MCF 10A (cell line): ENCODE measurements around the gene MRPL37. TPM values are rescaled to one million over a fixed set of nuclear protein-coding genes. Genes with fewer than 3 reads are reported as not detected.
"Not testable (repeated sequence)": the region's sequence is repeated elsewhere in the genome, so short reads cannot be mapped to it uniquely, and the experiment has no call there.

Experiments used
- BruUV-seq: library from RNA; stranded (reverse); fragments of 400-500 nt; replicated peaks from 2 replicates; lab custom pipeline; 2021; lab: Mats Ljungman, UMichigan
- CTCF ChIA-PET: fragments of 300-600 bp; sonication (Branson Sonifier 250); formaldehyde crosslinking; extraction: SDS; loops from one replicate; lab custom pipeline; 2021; ENCODE audit warnings: antibody characterized with exemption, inconsistent platforms; lab: Yijun Ruan, JAX
- POLR2A ChIA-PET: fragments of 300-600, 350-650 bp; sonication (Branson Sonifier 250); formaldehyde crosslinking; extraction: SDS; loops from one replicate; lab custom pipeline; 2020; ENCODE audit warnings: antibody characterized with exemption, inconsistent platforms; lab: Yijun Ruan, JAX
- DNase-seq: peaks from one replicate; pipeline ENCODE4 v3.0.0-alpha.2; 2018; ENCODE audit not compliant: unreplicated experiment
- H3K27ac Mint-ChIP-seq: one replicate; pipeline ENCODE4 v1.8.0; 2022; ENCODE audit warnings: mild to moderate bottlenecking, low read depth, mixed read lengths; ENCODE audit not compliant: unreplicated experiment
- H3K27me3 Mint-ChIP-seq: one replicate; pipeline ENCODE4 v1.8.0; 2022; ENCODE audit warnings: mixed read lengths; ENCODE audit not compliant: insufficient read depth, unreplicated experiment
- H3K36me3 Mint-ChIP-seq: one replicate; pipeline ENCODE4 v1.8.0; 2022; ENCODE audit warnings: mild to moderate bottlenecking, moderate library complexity, mixed read lengths; ENCODE audit not compliant: insufficient read depth, unreplicated experiment
- H3K4me1 Mint-ChIP-seq: one replicate; pipeline ENCODE4 v1.8.0; 2022; ENCODE audit warnings: mixed read lengths; ENCODE audit not compliant: insufficient read depth, unreplicated experiment
- H3K4me3 Mint-ChIP-seq: one replicate; pipeline ENCODE4 v1.8.0; 2022; ENCODE audit warnings: mild to moderate bottlenecking, moderate library complexity, mixed read lengths; ENCODE audit not compliant: unreplicated experiment
- H3K9me3 Mint-ChIP-seq: one replicate; pipeline ENCODE4 v1.8.0; 2022; ENCODE audit warnings: mixed read lengths; ENCODE audit not compliant: unreplicated experiment
- CTCF ChIP-seq: fragments of 200-600 bp; IDR thresholded peaks from one replicate; pipeline ENCODE4 v1.8.0; 2022; ENCODE audit warnings: antibody characterized with exemption, mild to moderate bottlenecking; ENCODE audit not compliant: unreplicated experiment
- intact Hi-C: fragments of 100-400 bp; cut with micrococcal nuclease; formaldehyde crosslinking; loops from 2 replicates; pipeline ENCODE4 v1.14.1; 2022
- total RNA-seq: library from RNA; stranded (reverse); gene quantifications from 2 replicates; pipeline ENCODE4 v1.2.3, GENCODE V29; 2022

MRPL37 gene
- total RNA-seq, 1 experiment from 2014 or later: 128 TPM

DNA sequence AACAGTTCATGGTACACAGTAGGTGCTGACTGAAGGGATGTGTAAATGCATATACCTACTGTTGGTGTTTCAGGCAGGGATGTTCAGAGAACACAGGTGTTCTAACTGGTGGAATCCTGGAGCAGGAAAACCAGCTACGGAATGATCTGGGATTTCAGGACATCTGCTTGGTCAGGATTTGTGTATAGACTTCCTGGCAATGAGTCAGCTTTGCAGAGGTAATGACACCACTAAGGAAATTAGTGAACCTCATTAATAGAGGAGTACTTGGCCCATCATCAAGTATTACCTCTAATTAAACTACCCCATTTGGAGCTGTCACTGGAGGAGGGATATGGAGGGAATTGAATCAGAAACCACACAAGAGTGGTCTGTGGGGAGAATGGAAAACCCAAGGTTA is 7.3 kb downstream of the MRPL37 start:
- Mint-ChIP-seq H3K27me3 (no peaks in the 10 kb centered on the region), H3K4me1 (peaks cover 4% of the 10 kb centered on the region), H3K27ac (no peak overlapping the region), H3K9me3 (no peaks in the 10 kb centered on the region), H3K4me3 (no peak overlapping the region), H3K36me3 (peaks cover 81% of the 10 kb centered on the region)
- intact Hi-C loops: loop anchor here (10.0 kb wide), 1 partner anchor 278 kb away; no protein-coding TSS in a partner anchor
- BruUV-seq: no TSS peak
- ChIA-PET CTCF (interaction anchor here (0.5 kb wide), 1 partner anchor 284 kb away, joined by 5 read pairs; no protein-coding TSS in a partner anchor), POLR2A (no interaction called here)
- no peak for DNase-seq
- no peak for TF ChIP-seq CTCF

GRCh38 chr1:54207896-54208295 is 7.9 kb downstream of the MRPL37 start:
- DNase-seq, H3K27ac Mint-ChIP-seq, H3K27me3 Mint-ChIP-seq, POLR2A ChIA-PET, H3K4me1 Mint-ChIP-seq, BruUV-seq, H3K4me3 Mint-ChIP-seq, H3K9me3 Mint-ChIP-seq: not testable (repeated sequence)
- H3K36me3 Mint-ChIP-seq: peaks cover 87% of the 10 kb centered on the region
- intact Hi-C loops: loop anchor here (10.0 kb wide), 1 partner anchor 277 kb away; no protein-coding TSS in a partner anchor
- CTCF ChIA-PET: interaction anchor here (0.5 kb wide), 1 partner anchor 284 kb away, joined by 5 read pairs; no protein-coding TSS in a partner anchor

DNA sequence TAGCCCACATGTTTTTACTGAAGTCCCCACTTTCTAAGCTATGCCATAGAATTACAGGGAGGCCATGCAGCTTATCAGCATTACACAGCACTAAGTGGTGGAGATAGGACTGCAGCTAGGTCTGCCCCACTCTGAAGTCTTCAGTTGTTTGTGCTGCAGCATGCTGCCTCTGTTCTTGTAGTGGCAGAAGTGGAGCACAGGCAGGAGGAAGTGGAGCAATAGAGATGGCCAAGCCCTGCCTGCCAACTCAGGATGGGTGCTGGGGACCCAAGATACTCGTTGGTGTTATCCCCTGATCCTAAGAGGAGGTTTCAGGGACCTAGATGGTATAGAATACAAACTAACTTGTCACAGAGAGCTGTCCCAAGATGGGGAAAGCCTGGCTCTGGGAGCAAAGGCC is 12.9 kb downstream of the MRPL37 start:
- POLR2A ChIA-PET: no interaction called here
- no peak for DNase-seq
- Mint-ChIP-seq H3K27me3 (no peaks in the 10 kb centered on the region), H3K27ac (no peak overlapping the region), H3K4me3 (no peak overlapping the region), H3K4me1 (no peaks in the 10 kb centered on the region), H3K9me3 (no peaks in the 10 kb centered on the region), H3K36me3 (peaks cover 93% of the 10 kb centered on the region)
- intact Hi-C loops: no loop called here
- BruUV-seq: no TSS peak
- no peak for TF ChIP-seq CTCF
- CTCF ChIA-PET: no interaction called here

GRCh38 chr1:54215523-54215922 is 15.6 kb downstream of the MRPL37 start:
- Mint-ChIP-seq H3K4me1 (no peaks in the 10 kb centered on the region), H3K36me3 (peaks cover 76% of the 10 kb centered on the region), H3K9me3 (no peaks in the 10 kb centered on the region), H3K27me3 (no peaks in the 10 kb centered on the region), H3K4me3 (no peak overlapping the region), H3K27ac (no peak overlapping the region)
- DNase-seq: no peak
- ChIA-PET POLR2A (no interaction called here), CTCF (no interaction called here)
- BruUV-seq: no TSS peak
- intact Hi-C loops: no loop called here
- TF ChIP-seq CTCF: no peak
